Progenitor cell of endocrine pancreas (in vitro differentiated cells): ENCODE results near the gene PLA2G4F. TPM values are rescaled to one million over a fixed set of nuclear protein-coding genes. Genes with fewer than 3 reads are reported as not detected.

Experiments used
- DNase-seq: peaks from one replicate; pipeline ENCODE4 v3.0.0; 2021; ENCODE audit warnings: low spot score; ENCODE audit not compliant: unreplicated experiment
- H3K27ac Mint-ChIP-seq: 2 replicates; pipeline ENCODE4 v1.8.0; 2021; ENCODE audit warnings: mild to moderate bottlenecking, moderate library complexity, mixed read lengths
- H3K27me3 Mint-ChIP-seq: 2 replicates; pipeline ENCODE4 v1.8.0; 2021; ENCODE audit warnings: mixed read lengths
- H3K36me3 Mint-ChIP-seq: 2 replicates; pipeline ENCODE4 v1.8.0; 2022; ENCODE audit warnings: mixed read lengths; ENCODE audit not compliant: insufficient read depth
- H3K4me1 Mint-ChIP-seq: 2 replicates; pipeline ENCODE4 v1.8.0; 2021; ENCODE audit warnings: low read depth, mixed read lengths
- H3K4me3 Mint-ChIP-seq: 2 replicates; pipeline ENCODE4 v1.8.0; 2021; ENCODE audit warnings: low read depth, mild to moderate bottlenecking, moderate library complexity, mixed read lengths
- H3K9me3 Mint-ChIP-seq: 2 replicates; pipeline ENCODE4 v1.8.0; 2021; ENCODE audit warnings: low read depth, mixed read lengths
- total RNA-seq: library from RNA; stranded (reverse); gene quantifications from 2 replicates; pipeline ENCODE4 v1.2.1, GENCODE V29; 2021
- TF ChIP-seq, protein P1 (sequence below): fragments of 200-600 bp; sonication (generic); IDR thresholded peaks from one replicate; pipeline ENCODE4 v1.5.0; 2021; ENCODE audit warnings: antibody characterized with exemption, mild to moderate bottlenecking; ENCODE audit not compliant: unreplicated experiment

PLA2G4F gene
- total RNA-seq, 1 donor from 2014 or later: 0.60 TPM

DNA sequence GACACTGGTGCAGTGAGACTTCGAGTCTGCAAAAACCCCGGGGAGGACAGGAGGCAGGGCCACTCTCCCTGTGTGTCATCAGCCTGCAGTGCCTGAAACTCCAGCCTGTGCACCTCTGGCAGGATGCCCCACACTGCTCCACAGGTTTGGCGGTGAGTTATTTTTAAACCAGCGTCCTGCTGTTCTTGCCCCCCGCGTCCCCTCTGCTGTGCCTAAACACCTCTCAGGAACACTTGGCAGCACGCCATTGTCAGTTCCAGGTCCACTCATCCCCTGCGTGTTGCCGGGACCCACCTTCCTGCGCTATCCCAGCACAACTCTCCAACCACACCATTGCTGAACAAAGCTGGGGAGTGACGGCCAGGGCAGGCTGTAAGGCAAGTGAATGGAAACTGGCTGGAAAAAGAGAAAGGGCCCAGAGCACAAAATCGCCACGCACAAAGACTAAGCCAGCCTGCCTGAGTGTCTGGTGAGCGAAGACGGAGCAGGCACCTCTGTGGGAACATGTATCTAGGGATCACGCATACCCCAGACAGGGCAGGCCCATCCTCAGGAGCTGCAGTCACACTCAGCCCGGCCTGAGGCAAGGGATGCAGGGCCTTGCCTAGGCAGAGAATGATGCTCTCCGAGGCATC lies 3.1 kb upstream of the PLA2G4F start:
- TF ChIP-seq, protein P1, sequence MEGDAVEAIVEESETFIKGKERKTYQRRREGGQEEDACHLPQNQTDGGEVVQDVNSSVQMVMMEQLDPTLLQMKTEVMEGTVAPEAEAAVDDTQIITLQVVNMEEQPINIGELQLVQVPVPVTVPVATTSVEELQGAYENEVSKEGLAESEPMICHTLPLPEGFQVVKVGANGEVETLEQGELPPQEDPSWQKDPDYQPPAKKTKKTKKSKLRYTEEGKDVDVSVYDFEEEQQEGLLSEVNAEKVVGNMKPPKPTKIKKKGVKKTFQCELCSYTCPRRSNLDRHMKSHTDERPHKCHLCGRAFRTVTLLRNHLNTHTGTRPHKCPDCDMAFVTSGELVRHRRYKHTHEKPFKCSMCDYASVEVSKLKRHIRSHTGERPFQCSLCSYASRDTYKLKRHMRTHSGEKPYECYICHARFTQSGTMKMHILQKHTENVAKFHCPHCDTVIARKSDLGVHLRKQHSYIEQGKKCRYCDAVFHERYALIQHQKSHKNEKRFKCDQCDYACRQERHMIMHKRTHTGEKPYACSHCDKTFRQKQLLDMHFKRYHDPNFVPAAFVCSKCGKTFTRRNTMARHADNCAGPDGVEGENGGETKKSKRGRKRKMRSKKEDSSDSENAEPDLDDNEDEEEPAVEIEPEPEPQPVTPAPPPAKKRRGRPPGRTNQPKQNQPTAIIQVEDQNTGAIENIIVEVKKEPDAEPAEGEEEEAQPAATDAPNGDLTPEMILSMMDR: no peak
- peaks cover 4% of the 10 kb centered on the region for H3K27me3 Mint-ChIP-seq
- no peak overlapping the region for H3K27ac Mint-ChIP-seq
- H3K9me3 Mint-ChIP-seq: no peaks in the 10 kb centered on the region
- DNase-seq: no peak
- peaks cover 10% of the 10 kb centered on the region for H3K4me1 Mint-ChIP-seq
- H3K4me3 Mint-ChIP-seq: no peak overlapping the region
- peaks cover 12% of the 10 kb centered on the region for H3K36me3 Mint-ChIP-seq

DNA sequence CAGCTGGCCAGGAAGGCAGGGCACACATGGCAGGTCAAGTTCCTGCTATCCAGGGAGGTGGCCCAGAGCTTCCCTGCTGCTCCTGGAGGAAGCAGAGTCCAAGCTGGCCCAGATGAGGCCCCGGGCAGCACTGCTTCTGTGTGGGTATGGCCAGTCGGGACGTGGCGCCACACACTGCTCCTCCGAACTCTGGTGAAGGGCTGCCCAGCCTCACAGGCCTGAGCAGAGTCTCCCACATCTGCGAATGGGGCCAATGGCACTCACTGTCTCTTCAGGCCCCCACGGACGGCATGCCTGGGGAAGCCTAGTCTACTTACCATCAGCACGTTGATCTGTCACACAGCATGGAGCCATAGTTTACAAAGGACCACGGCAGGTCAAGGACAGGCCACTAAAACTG lies 2.5 kb upstream of the PLA2G4F start:
- Mint-ChIP-seq H3K9me3 (no peaks in the 10 kb centered on the region), H3K4me3 (no peak overlapping the region), H3K27me3 (peaks cover 4% of the 10 kb centered on the region), H3K36me3 (peaks cover 12% of the 10 kb centered on the region), H3K27ac (no peak overlapping the region), H3K4me1 (peaks cover 10% of the 10 kb centered on the region)
- TF ChIP-seq, protein P1: no peak
- DNase-seq: no peak

DNA sequence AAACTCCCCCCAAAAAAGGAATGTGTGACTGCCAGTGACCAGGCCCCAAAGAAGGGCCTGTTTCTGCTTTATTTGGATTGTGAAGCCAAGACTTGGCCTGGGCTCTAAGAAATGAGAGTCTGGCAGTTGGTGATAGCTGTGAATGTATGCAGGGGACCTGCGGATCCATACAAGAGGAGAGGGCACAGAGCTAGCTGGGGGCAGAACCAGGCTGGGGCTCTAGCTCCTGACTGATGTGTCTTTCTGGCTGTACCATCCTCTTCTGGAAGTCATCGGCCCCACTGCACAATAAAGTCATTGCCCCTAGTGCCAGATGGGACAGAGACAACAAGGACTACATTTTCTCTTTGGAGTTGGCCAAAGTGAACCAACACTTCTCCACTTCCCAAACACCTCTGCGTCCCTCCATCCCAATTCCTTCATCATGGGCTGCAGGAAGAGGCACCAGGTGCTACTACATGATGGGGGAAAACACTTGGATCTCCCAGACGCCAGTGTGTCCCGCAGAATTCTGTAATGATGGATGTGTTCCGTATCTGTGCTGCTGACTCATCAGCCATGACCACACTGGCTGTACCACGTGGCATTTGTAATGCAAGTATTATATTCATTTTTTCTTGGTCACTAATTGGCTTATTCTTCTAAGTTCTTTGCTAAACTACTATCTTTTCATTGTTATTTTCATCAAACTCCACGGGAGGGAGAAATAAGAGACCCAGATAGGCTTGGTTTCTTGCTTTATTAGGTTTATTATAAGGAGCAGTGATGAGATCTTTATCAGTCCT lies 1.7 kb upstream of the PLA2G4F start:
- TF ChIP-seq, protein P1: no peak
- peak overlapping the region; percentile 76 for H3K27ac Mint-ChIP-seq
- H3K9me3 Mint-ChIP-seq: no peaks in the 10 kb centered on the region
- peaks cover 4% of the 10 kb centered on the region for H3K27me3 Mint-ChIP-seq
- peaks cover 10% of the 10 kb centered on the region for H3K4me1 Mint-ChIP-seq
- no peak overlapping the region for H3K4me3 Mint-ChIP-seq
- DNase-seq: no peak
- H3K36me3 Mint-ChIP-seq: peaks cover 8% of the 10 kb centered on the region

DNA sequence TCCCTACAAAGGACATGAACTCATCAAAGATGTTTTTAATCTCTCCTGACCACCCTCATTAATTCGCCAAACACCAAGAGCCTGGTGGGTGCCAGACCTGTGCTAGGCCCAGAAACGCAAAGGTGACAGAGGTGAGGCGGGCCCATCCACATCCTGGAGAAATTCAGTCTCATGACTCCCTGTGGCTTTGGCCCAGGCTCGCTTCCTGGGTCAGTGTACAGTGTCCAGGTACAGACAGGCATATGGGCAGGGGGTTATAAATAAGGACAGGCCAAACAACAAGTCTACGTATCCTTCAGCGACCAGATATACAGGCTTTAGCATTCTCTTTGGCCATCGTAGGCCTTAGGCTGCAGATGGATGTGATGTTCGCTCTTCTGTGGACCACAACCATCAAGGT lies 945 bp upstream of the PLA2G4F start:
- peaks cover 6% of the 10 kb centered on the region for H3K36me3 Mint-ChIP-seq
- peaks cover 10% of the 10 kb centered on the region for H3K4me1 Mint-ChIP-seq
- H3K4me3 Mint-ChIP-seq: no peak overlapping the region
- DNase-seq: no peak
- H3K9me3 Mint-ChIP-seq: no peaks in the 10 kb centered on the region
- TF ChIP-seq, protein P1: no peak
- H3K27me3 Mint-ChIP-seq: peaks cover 4% of the 10 kb centered on the region
- no peak overlapping the region for H3K27ac Mint-ChIP-seq

DNA sequence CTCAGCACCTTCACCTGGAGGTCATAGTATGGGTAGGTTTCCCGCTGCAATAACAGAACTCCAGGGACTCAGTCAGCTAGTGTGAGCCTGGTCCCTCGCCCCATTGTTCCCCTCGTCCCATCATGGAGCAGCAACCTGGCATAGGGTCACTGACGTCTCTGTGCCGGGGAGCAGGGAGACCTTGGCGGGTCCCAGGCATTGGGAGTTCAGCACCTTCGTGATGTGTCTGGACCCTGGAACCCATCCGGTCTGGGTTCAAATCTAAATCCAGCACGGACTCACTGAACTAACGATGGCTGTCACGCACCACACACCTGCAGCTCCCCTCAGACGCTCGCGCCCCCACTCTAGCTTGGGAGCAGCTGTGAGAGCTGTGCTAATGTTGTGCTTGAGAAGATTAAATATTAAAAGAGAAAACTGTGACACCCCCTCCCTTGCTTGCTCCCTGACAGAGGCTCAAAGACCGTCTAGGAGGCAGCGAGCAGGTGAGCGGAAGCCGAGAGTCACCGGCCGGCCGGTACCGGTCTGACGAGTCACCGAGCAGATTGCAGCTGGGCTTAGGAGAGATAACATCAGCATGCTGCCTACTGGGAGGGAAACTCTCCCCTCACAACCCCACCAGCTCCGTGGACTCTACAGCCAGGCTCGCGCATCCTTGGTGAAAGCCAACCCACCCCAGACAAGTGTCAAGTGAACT lies 742 bp downstream of the PLA2G4F start:
- Mint-ChIP-seq H3K27ac (peak overlapping the region; percentile 50), H3K4me3 (peak overlapping the region; percentile 10), H3K4me1 (peaks cover 10% of the 10 kb centered on the region), H3K36me3 (peaks cover 2% of the 10 kb centered on the region), H3K9me3 (no peaks in the 10 kb centered on the region), H3K27me3 (peaks cover 4% of the 10 kb centered on the region)
- DNase-seq: no peak
- TF ChIP-seq, protein P1: no peak
